Posterior vena cava (tissue), 2 donors: Measurements from ENCODE around the gene ITGA11. TPM values are rescaled to one million over a fixed set of nuclear protein-coding genes. Genes with fewer than 3 reads are reported as not detected.

Experiments
- total RNA-seq, 2 donors: library from RNA; stranded (reverse); fragmentation: NEBNext Ultra II Directional; extraction: Animal tissue kit (Norgen Biotek cat#: 25700); gene quantifications; one replicate each; pipeline ENCODE4 v1.2.1, GENCODE V29; 2021
- donor health status: DM: yes; HTN: yes; CAD: no.
- donor health status: DM: yes; HTN: yes; CAD: no.

ITGA11 gene
- total RNA-seq, 2 donors from 2014 or later: 23.1 to 62.5 TPM

Other genes with a start within 250 kb of the ITGA11 start
- 1 to 10 TPM; 5.7 to 8.4 TPM for gene CALML4, start 226.8 kb downstream of the ITGA11 start, total RNA-seq
- 10 to 100 TPM; 14.9 TPM for gene CLN6, start 202.4 kb downstream of the ITGA11 start, total RNA-seq
- gene FEM1B, start 154.4 kb downstream of the ITGA11 start, total RNA-seq: 100 to 1,000 TPM in 1 of 2 donors, 10 to 100 TPM in 1; 98.5 to 138 TPM
- gene CORO2B, start 146.8 kb upstream of the ITGA11 start, total RNA-seq: 10 to 100 TPM in 1 of 2 donors, 1 to 10 TPM in 1; 7.2 to 11.7 TPM